ENCODE data around the gene FAM20A.
"Not testable (repeated sequence)": the region's sequence is repeated elsewhere in the genome, so short reads cannot be mapped to it uniquely, and the experiment has no call there.

The FAM20A gene

GRCh38 chr17:68518063-68518815 lies 82.9 kb downstream of the FAM20A start:
- DNase-seq = no peak

- not testable (repeated sequence) for DNase-seq
Measured at GRCh38 chr17:68517605-68518004, 83.6 kb downstream of the FAM20A start.

GRCh38 chr17:68516732-68517131 lies 84.4 kb downstream of the FAM20A start:
- no peak for DNase-seq

GRCh38 chr17:68514831-68515635 lies 86.1 kb downstream of the FAM20A start:
- DNase-seq = no peak

GRCh38 chr17:68513932-68514331 lies 87.2 kb downstream of the FAM20A start:
- DNase-seq = no peak

- no peak for DNase-seq
Measured at GRCh38 chr17:68512960-68513474, 88.2 kb downstream of the FAM20A start.

- peak; percentile 87 for DNase-seq
Measured at GRCh38 chr17:68512247-68512959, 88.8 kb downstream of the FAM20A start, which contains the start of gene PRKAR1A. Gene PRKAR1A, plus strand, starts transcription at chr17:68512430. Its CDS starts 2,970 bp downstream, at chr17:68515400.

GRCh38 chr17:68511671-68512246 lies 89.4 kb downstream of the FAM20A start:
- peak; percentile 84 for DNase-seq

GRCh38 chr17:68511254-68511670 lies 89.9 kb downstream of the FAM20A start:
- peak; percentile 62 for DNase-seq

- DNase-seq = peak; percentile 66
Measured at GRCh38 chr17:68509141-68510057, 91.8 kb downstream of the FAM20A start.

- no peak for DNase-seq
Measured at GRCh38 chr17:68507576-68507975, 93.6 kb downstream of the FAM20A start.

- DNase-seq = no peak
Measured at GRCh38 chr17:68505951-68506350, 95.2 kb downstream of the FAM20A start.

GRCh38 chr17:68501074-68501473 lies 100.1 kb downstream of the FAM20A start:
- no peak for DNase-seq

GRCh38 chr17:68499587-68499986 lies 101.6 kb downstream of the FAM20A start:
- no peak for DNase-seq

- no peak for DNase-seq
Measured at GRCh38 chr17:68498479-68499326, 102.5 kb downstream of the FAM20A start.

GRCh38 chr17:68497885-68498319 lies 103.3 kb downstream of the FAM20A start:
- DNase-seq = no peak

- DNase-seq = no peak
Measured at GRCh38 chr17:68495081-68495480, 106.1 kb downstream of the FAM20A start.

- DNase-seq = not testable (repeated sequence)
Measured at GRCh38 chr17:68492394-68493054, 108.6 kb downstream of the FAM20A start.

GRCh38 chr17:68491381-68492231 lies 109.6 kb downstream of the FAM20A start:
- peak; percentile 19 for DNase-seq
